PFSK-1 (cell line): Measurements from ENCODE around the gene JDP2.

Experiments used
- POLR2AphosphoS5 ChIP-seq: IDR thresholded peaks from 2 replicates; pipeline ENCODE4 v1.6.1; 2012; ENCODE audit warnings: low read depth, mild to moderate bottlenecking, control low read depth, low read length, moderate library complexity
- REST ChIP-seq, 2 experiments: IDR thresholded peaks; 2 replicates each; pipeline versions ENCODE4 v1.6.1 to v1.8.0; 2011 to 2012; ENCODE audit warnings: low read depth in 2 of 2, low read length in 2 of 2, control low read depth in 1 of 2, inconsistent platforms in 1 of 2, mild to moderate bottlenecking in 1 of 2, moderate library complexity in 1 of 2; ENCODE audit not compliant: insufficient read depth in 1 of 2
- SIN3A ChIP-seq: IDR thresholded peaks from 2 replicates; pipeline ENCODE4 v1.6.1; 2012; ENCODE audit warnings: mild to moderate bottlenecking, low read length, moderate library complexity, borderline replicate concordance; ENCODE audit not compliant: insufficient read depth
- TAF1 ChIP-seq: IDR thresholded peaks from 2 replicates; pipeline ENCODE4 v1.6.1; 2012; ENCODE audit warnings: low read length, control low read depth, borderline replicate concordance; ENCODE audit not compliant: insufficient read depth

GRCh38 chr14:75427482-75428229 is at the start of gene JDP2:
- no peak for TF ChIP-seq POLR2AphosphoS5
- no peak for TF ChIP-seq SIN3A
- no peak for TF ChIP-seq REST (IDR thresholded peaks at IDR 0.05; ENCODE audit: insufficient read depth in 1 of 2, low read depth in 2 of 2, low read length in 2 of 2)
- no peak for TF ChIP-seq TAF1
